ENCODE measurements around the gene FEZ2. TPM values are rescaled to one million over a fixed set of nuclear protein-coding genes. Genes with fewer than 3 reads are reported as not detected.
A peak's percentile ranks its signal among the peaks of the same experiment; 100 is the strongest.

FEZ2 gene
- total RNA-seq, 1 donor from 2014 or later, result 70.7 TPM

GRCh38 chr2:36544638-36545338, 53.2 kb downstream of the FEZ2 start:
- no peak overlapping the region for H3K27ac Mint-ChIP-seq

GRCh38 chr2:36541891-36542595, 55.9 kb downstream of the FEZ2 start:
- no peak overlapping the region for H3K4me2 ChIP-seq
- no peaks in the 10 kb centered on the region for H3F3A ChIP-seq (ENCODE audit: low read depth)
- Mint-ChIP-seq H3K27me3 (ENCODE audit: insufficient read depth, low read depth) (no peaks in the 10 kb centered on the region), H3K4me3 (no peak overlapping the region), H3K27ac (no peak overlapping the region), H3K9me3 (no peaks in the 10 kb centered on the region), H3K36me3 (peaks cover 17% of the 10 kb centered on the region), H3K4me1 (no peaks in the 10 kb centered on the region)
- H3K9ac ChIP-seq, result no peak overlapping the region
- no peaks in the 10 kb centered on the region for H3K79me2 ChIP-seq (ENCODE audit: low read depth)
- no peaks in the 10 kb centered on the region for H3K9me3 ChIP-seq (ENCODE audit: low read depth)
- H4K20me1 ChIP-seq (ENCODE audit: low read depth), result no peaks in the 10 kb centered on the region
- H3K4me1 ChIP-seq, result no peaks in the 10 kb centered on the region
- H3K27ac ChIP-seq, result no peak overlapping the region
- TF ChIP-seq CTCF (IDR thresholded peaks at IDR 0.05), result no peak
- TF ChIP-seq EZH2phosphoT487 (IDR thresholded peaks at IDR 0.05), result no peak
- TF ChIP-seq EZH2 (IDR thresholded peaks at IDR 0.05), result no peak
- H3K4me3 ChIP-seq, result no peak overlapping the region
- H3K36me3 ChIP-seq, result no peaks in the 10 kb centered on the region
- H3K27me3 ChIP-seq, result no peaks in the 10 kb centered on the region
- H2AFZ ChIP-seq (replicated peaks), result no peak overlapping the region
- no peak for DNase-seq (ENCODE audit: low spot score)

More at GRCh38 chr2:36544638-36545338, 53.2 kb downstream of the FEZ2 start:
- Mint-ChIP-seq H3K4me3 (no peak overlapping the region), H3K9me3 (no peaks in the 10 kb centered on the region), H3K36me3 (peaks cover 23% of the 10 kb centered on the region), H3K4me1 (no peaks in the 10 kb centered on the region), H3K27me3 (ENCODE audit: insufficient read depth, low read depth) (no peaks in the 10 kb centered on the region)
- Histone ChIP-seq H3F3A (ENCODE audit: low read depth) (no peaks in the 10 kb centered on the region), H3K9ac (no peak overlapping the region), H3K4me2 (no peak overlapping the region), H3K79me2 (ENCODE audit: low read depth) (no peaks in the 10 kb centered on the region), H4K20me1 (ENCODE audit: low read depth) (no peaks in the 10 kb centered on the region), H3K36me3 (no peaks in the 10 kb centered on the region), H3K27ac (no peak overlapping the region), H3K27me3 (no peaks in the 10 kb centered on the region), H2AFZ (replicated peaks) (no peak overlapping the region), H3K9me3 (ENCODE audit: low read depth) (no peaks in the 10 kb centered on the region), H3K4me3 (no peak overlapping the region), H3K4me1 (no peaks in the 10 kb centered on the region)
- DNase-seq (ENCODE audit: low spot score), result no peak
- TF ChIP-seq EZH2phosphoT487 (IDR thresholded peaks at IDR 0.05) (no peak), EZH2 (IDR thresholded peaks at IDR 0.05) (no peak), CTCF (IDR thresholded peaks at IDR 0.05) (peak; percentile 34)

GRCh38 chr2:36540986-36541754, 56.8 kb downstream of the FEZ2 start:
- Histone ChIP-seq H2AFZ (replicated peaks) (no peak overlapping the region), H4K20me1 (ENCODE audit: low read depth) (no peaks in the 10 kb centered on the region), H3K36me3 (no peaks in the 10 kb centered on the region), H3K9me3 (ENCODE audit: low read depth) (no peaks in the 10 kb centered on the region), H3K4me1 (no peaks in the 10 kb centered on the region), H3K4me2 (no peak overlapping the region), H3K79me2 (ENCODE audit: low read depth) (no peaks in the 10 kb centered on the region), H3K27me3 (no peaks in the 10 kb centered on the region), H3K4me3 (no peak overlapping the region), H3F3A (ENCODE audit: low read depth) (no peaks in the 10 kb centered on the region), H3K9ac (no peak overlapping the region), H3K27ac (no peak overlapping the region)
- H3K4me3 Mint-ChIP-seq, result no peak overlapping the region
- no peak overlapping the region for H3K27ac Mint-ChIP-seq
- no peaks in the 10 kb centered on the region for H3K4me1 Mint-ChIP-seq
- H3K9me3 Mint-ChIP-seq, result no peaks in the 10 kb centered on the region
- no peak for DNase-seq (ENCODE audit: low spot score)
- H3K27me3 Mint-ChIP-seq (ENCODE audit: insufficient read depth, low read depth), result no peaks in the 10 kb centered on the region
- TF ChIP-seq CTCF (IDR thresholded peaks at IDR 0.05) (no peak), EZH2phosphoT487 (IDR thresholded peaks at IDR 0.05) (no peak), EZH2 (IDR thresholded peaks at IDR 0.05) (no peak)
- peaks cover 19% of the 10 kb centered on the region for H3K36me3 Mint-ChIP-seq

Measured in neural progenitor cell (in vitro differentiated cells).